ENCODE results near the gene ENG. TPM values are rescaled to one million over a fixed set of nuclear protein-coding genes. Genes with fewer than 3 reads are reported as not detected.

The ENG gene
- 9.0 TPM for polyA plus RNA-seq (2012; ENCODE audit: insufficient read depth, insufficient read length, low read depth)

GRCh38 chr9:127854184-127854806, at the start of gene ENG:
ENG (minus strand) TSS chr9:127854658; CDS start chr9:127854355, 303 bp downstream.
- peak; percentile 55 for DNase-seq
- Histone ChIP-seq H3K4me3 (ENCODE audit: low read depth, low read length) (no peak within 1 kb of the TSS), H3K4me1 (peaks cover 7% of the 10 kb centered on the region), H3K27me3 (no peaks in the 10 kb centered on the region), H3K9me3 (peaks cover 4% of the 10 kb centered on the region; the same call in 1 of the 2 replicates), H3K36me3 (no peaks in the 10 kb centered on the region)
- TF ChIP-seq CTCF (IDR thresholded peaks at IDR 0.05; ENCODE audit: low read depth, low read length): no peak

GRCh38 chr9:127903557-127904475, 49.4 kb upstream of the ENG start:
- H3K9me3 ChIP-seq: no peaks in the 10 kb centered on the region
- DNase-seq: no peak
- no peak overlapping the region for H3K4me3 ChIP-seq (ENCODE audit: low read depth, low read length)
- no peaks in the 10 kb centered on the region for H3K36me3 ChIP-seq
- no peak for TF ChIP-seq CTCF (IDR thresholded peaks at IDR 0.05; ENCODE audit: low read depth, low read length)
- H3K27me3 ChIP-seq: no peaks in the 10 kb centered on the region
- H3K4me1 ChIP-seq: peaks cover 12% of the 10 kb centered on the region

GRCh38 chr9:127899128-127899943, 44.9 kb upstream of the ENG start, which contains the start of gene ST6GALNAC6:
ST6GALNAC6 (minus strand) TSS chr9:127899603; CDS start chr9:127897981, 1,622 bp downstream.
- Histone ChIP-seq H3K4me1 (peaks cover 9% of the 10 kb centered on the region; the same call in 1 of the 2 replicates), H3K27me3 (no peaks in the 10 kb centered on the region), H3K4me3 (ENCODE audit: low read depth, low read length) (peak within 1 kb of the TSS; percentile 87), H3K9me3 (no peaks in the 10 kb centered on the region), H3K36me3 (peaks cover 25% of the 10 kb centered on the region)
- DNase-seq: peak; percentile 86
- TF ChIP-seq CTCF (IDR thresholded peaks at IDR 0.05; ENCODE audit: low read depth, low read length): no peak

GRCh38 chr9:127898433-127899127, 44.1 kb upstream of the ENG start:
- Histone ChIP-seq H3K9me3 (no peaks in the 10 kb centered on the region), H3K27me3 (no peaks in the 10 kb centered on the region), H3K36me3 (peaks cover 32% of the 10 kb centered on the region), H3K4me3 (ENCODE audit: low read depth, low read length) (peak overlapping the region; percentile 87), H3K4me1 (peaks cover 6% of the 10 kb centered on the region; the same call in 1 of the 2 replicates)
- peak; percentile 53 for DNase-seq
- no peak for TF ChIP-seq CTCF (IDR thresholded peaks at IDR 0.05; ENCODE audit: low read depth, low read length)

- Histone ChIP-seq H3K27me3 (no peaks in the 10 kb centered on the region), H3K9me3 (no peaks in the 10 kb centered on the region), H3K4me1 (peaks cover 6% of the 10 kb centered on the region; the same call in 1 of the 2 replicates), H3K4me3 (ENCODE audit: low read depth, low read length) (no peak overlapping the region; the same call in 1 of the 2 replicates), H3K36me3 (peaks cover 46% of the 10 kb centered on the region)
- TF ChIP-seq CTCF (IDR thresholded peaks at IDR 0.05; ENCODE audit: low read depth, low read length): no peak
- DNase-seq: peak; percentile 88
Measured at GRCh38 chr9:127897193-127897692, 42.8 kb upstream of the ENG start.
